ENCODE data around the gene CASS4. TPM values are rescaled to one million over a fixed set of nuclear protein-coding genes. Genes with fewer than 3 reads are reported as not detected.
"Not testable (repeated sequence)": the region's sequence is repeated elsewhere in the genome, so short reads cannot be mapped to it uniquely, and the experiment has no call there.

Gene CASS4
- total RNA-seq, 2 donors from 2014 or later, result 0.65 to 0.80 TPM

- ATAC-seq (peak; percentile 2 to 46), DNase-seq (no peak)
- intact Hi-C loops (cut with DNase I), result no loop called here
Observed at GRCh38 chr20:56391596-56392131, 20.4 kb upstream of the CASS4 start.

GRCh38 chr20:56392132-56392880 lies 19.8 kb upstream of the CASS4 start, which contains the start of the genes AURKA and CSTF1:
AURKA (minus strand) TSS chr20:56392215; CDS start chr20:56388197, 4,018 bp downstream.
CSTF1 (plus strand) TSS chr20:56392645; CDS start chr20:56395553, 2,908 bp downstream.
- peak; percentile 100 for DNase-seq
- intact Hi-C loops (cut with DNase I), result no loop called here
- ATAC-seq, result peak; percentile 98

- intact Hi-C loops (cut with DNase I), result no loop called here
- peak; percentile 1 to 9 for ATAC-seq
- no peak for DNase-seq
Observed at GRCh38 chr20:56392881-56393482, 19.1 kb upstream of the CASS4 start.

- DNase-seq (no peak), ATAC-seq (no peak)
- intact Hi-C loops (cut with DNase I), result no loop called here
Observed at GRCh38 chr20:56393653-56394052, 18.4 kb upstream of the CASS4 start.

- intact Hi-C loops (cut with DNase I), result no loop called here
Observed at GRCh38 chr20:56395166-56395565, 16.9 kb upstream of the CASS4 start.

GRCh38 chr20:56400001-56400640 lies 11.9 kb upstream of the CASS4 start:
- intact Hi-C loops (cut with DNase I), result loop anchor here in 1 of 2 donors (5.0 kb wide), 1 partner anchor 67 kb away; the partner anchor contains the start of gene RTF2
- peak; percentile 49 for DNase-seq
- peak in 1 of 2 donors; percentile 62 for ATAC-seq

More at GRCh38 chr20:56395166-56395565, 16.9 kb upstream of the CASS4 start:
- ATAC-seq (no peak), DNase-seq (no peak)

GRCh38 chr20:56403465-56403864 lies 8.6 kb upstream of the CASS4 start:
- ATAC-seq (no peak), DNase-seq (no peak)
- intact Hi-C loops (cut with DNase I), result loop anchor here in 1 of 2 donors (5.0 kb wide), 1 partner anchor 64 kb away; the partner anchor contains the start of gene RTF2

GRCh38 chr20:56405356-56405755 lies 6.7 kb upstream of the CASS4 start:
- ATAC-seq; intact Hi-C loops (cut with DNase I); DNase-seq: not testable (repeated sequence)

- ATAC-seq (no peak), DNase-seq (no peak)
- intact Hi-C loops (cut with DNase I), result no loop called here
Observed at GRCh38 chr20:56406910-56407309, 5.2 kb upstream of the CASS4 start.

GRCh38 chr20:56409521-56409920 lies 2.5 kb upstream of the CASS4 start:
- intact Hi-C loops (cut with DNase I), result no loop called here
- no peak for DNase-seq
- peak in 1 of 2 donors; percentile 54 for ATAC-seq

GRCh38 chr20:56409956-56410355 lies 2.1 kb upstream of the CASS4 start:
- DNase-seq (no peak), ATAC-seq (no peak)
- intact Hi-C loops (cut with DNase I), result no loop called here

- DNase-seq; intact Hi-C loops (cut with DNase I): not testable (repeated sequence)
Observed at GRCh38 chr20:56411287-56411686, 773 bp upstream of the CASS4 start.

GRCh38 chr20:56412473-56412790 lies 372 bp downstream of the CASS4 start:
- no peak for DNase-seq
- no peak for ATAC-seq
- intact Hi-C loops (cut with DNase I), result no loop called here

More at GRCh38 chr20:56411287-56411686, 773 bp upstream of the CASS4 start:
- ATAC-seq, result not testable (repeated sequence)

- DNase-seq (no peak), ATAC-seq (no peak)
- intact Hi-C loops (cut with DNase I), result no loop called here
Observed at GRCh38 chr20:56412949-56413348, 889 bp downstream of the CASS4 start.

GRCh38 chr20:56414842-56415765 lies 3.0 kb downstream of the CASS4 start:
- intact Hi-C loops (cut with DNase I), result no loop called here
- no peak for DNase-seq
- no peak for ATAC-seq

GRCh38 chr20:56417402-56417801 lies 5.3 kb downstream of the CASS4 start:
- no peak for DNase-seq
- intact Hi-C loops (cut with DNase I), result no loop called here
- no peak for ATAC-seq

GRCh38 chr20:56417911-56418310 lies 5.9 kb downstream of the CASS4 start:
- intact Hi-C loops (cut with DNase I), result no loop called here
- ATAC-seq (no peak), DNase-seq (no peak)

- intact Hi-C loops (cut with DNase I), result no loop called here
- DNase-seq (no peak), ATAC-seq (no peak)
Observed at GRCh38 chr20:56418385-56418861, 6.4 kb downstream of the CASS4 start.

GRCh38 chr20:56420028-56420427 lies 8.0 kb downstream of the CASS4 start:
- ATAC-seq, result no peak
- intact Hi-C loops (cut with DNase I), result no loop called here
- DNase-seq, result no peak

Measured in left cardiac atrium (tissue), 4 donors.